ENCODE measurements around the gene ACOD1.

Gene ACOD1

GRCh38 chr13:76993021-76993420 lies 44.7 kb downstream of the ACOD1 start:
- no peak for DNase-seq

GRCh38 chr13:76993473-76993872 lies 45.2 kb downstream of the ACOD1 start:
- no peak for DNase-seq

GRCh38 chr13:76994281-76994680 lies 46.0 kb downstream of the ACOD1 start:
- no peak for DNase-seq

- DNase-seq = no peak
Observed at GRCh38 chr13:77000475-77000874, 52.2 kb downstream of the ACOD1 start.

GRCh38 chr13:77001540-77001939 lies 53.2 kb downstream of the ACOD1 start:
- no peak for DNase-seq

GRCh38 chr13:77001963-77002587 lies 53.8 kb downstream of the ACOD1 start:
- no peak for DNase-seq

GRCh38 chr13:77002590-77003190 lies 54.4 kb downstream of the ACOD1 start:
- no peak for DNase-seq

All from activated CD4-positive, alpha-beta T cell treated with anti-CD3 and anti-CD28 coated beads, Interleukin-10, Interleukin-2, amounts not matched to agents 100 ng/mL and 50 ng/mL, durations not matched to agents 16 hours and 8 hours (primary cell).